MM.1S (cell line): Measurements from ENCODE around the gene ETV5.

Experiments used
- EZH2 ChIP-seq: fragments of 300-600 bp; sonication (generic); optimal IDR thresholded peaks from 2 replicates; pipeline ENCODE3; 2017; ENCODE audit warnings: low read depth, mild to moderate bottlenecking, antibody characterized with exemption, low read length, mixed read lengths
- TF ChIP-seq, protein P1 (sequence below): fragments of 300-600 bp; sonication (generic); IDR thresholded peaks from 2 replicates; pipeline ENCODE4 v1.5.1; 2016; ENCODE audit warnings: antibody characterized with exemption, low read length, mixed read lengths

DNA sequence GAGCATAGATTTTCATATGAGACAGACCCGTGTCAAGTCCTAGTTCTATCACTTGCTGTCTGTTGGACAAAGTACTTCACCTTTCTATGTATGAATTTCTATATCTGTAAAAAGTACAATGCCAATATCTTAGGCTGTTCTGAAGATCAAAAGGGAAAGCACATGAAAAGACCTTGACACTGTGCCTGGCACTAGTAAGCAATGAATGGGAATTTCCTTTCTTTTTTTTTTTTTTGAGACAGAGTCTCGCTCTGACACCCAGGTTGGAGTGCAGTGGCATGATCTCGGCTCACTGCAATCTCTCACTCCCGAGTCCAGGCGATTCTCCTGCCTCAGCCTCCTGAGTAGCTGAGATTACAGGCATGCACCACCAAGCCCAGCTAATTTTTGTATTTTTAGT is 35.4 kb upstream of the ETV5 start:
- TF ChIP-seq EZH2, result no peak
- TF ChIP-seq, protein P1, sequence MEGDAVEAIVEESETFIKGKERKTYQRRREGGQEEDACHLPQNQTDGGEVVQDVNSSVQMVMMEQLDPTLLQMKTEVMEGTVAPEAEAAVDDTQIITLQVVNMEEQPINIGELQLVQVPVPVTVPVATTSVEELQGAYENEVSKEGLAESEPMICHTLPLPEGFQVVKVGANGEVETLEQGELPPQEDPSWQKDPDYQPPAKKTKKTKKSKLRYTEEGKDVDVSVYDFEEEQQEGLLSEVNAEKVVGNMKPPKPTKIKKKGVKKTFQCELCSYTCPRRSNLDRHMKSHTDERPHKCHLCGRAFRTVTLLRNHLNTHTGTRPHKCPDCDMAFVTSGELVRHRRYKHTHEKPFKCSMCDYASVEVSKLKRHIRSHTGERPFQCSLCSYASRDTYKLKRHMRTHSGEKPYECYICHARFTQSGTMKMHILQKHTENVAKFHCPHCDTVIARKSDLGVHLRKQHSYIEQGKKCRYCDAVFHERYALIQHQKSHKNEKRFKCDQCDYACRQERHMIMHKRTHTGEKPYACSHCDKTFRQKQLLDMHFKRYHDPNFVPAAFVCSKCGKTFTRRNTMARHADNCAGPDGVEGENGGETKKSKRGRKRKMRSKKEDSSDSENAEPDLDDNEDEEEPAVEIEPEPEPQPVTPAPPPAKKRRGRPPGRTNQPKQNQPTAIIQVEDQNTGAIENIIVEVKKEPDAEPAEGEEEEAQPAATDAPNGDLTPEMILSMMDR, result no peak
